Measurements from ENCODE around the gene PCSK1N.
"Not testable (repeated sequence)": the region's sequence is repeated elsewhere in the genome, so short reads cannot be mapped to it uniquely, and the experiment has no call there.

PCSK1N gene

GRCh38 chrX:48835524-48836329 is at the start of gene PCSK1N:
Gene PCSK1N (minus strand): TSS chrX:48835610. CDS start chrX:48835532, 78 bp downstream.
- peak; percentile 62 for DNase-seq

- no peak for DNase-seq
Observed at GRCh38 chrX:48883729-48884128, 48.3 kb upstream of the PCSK1N start.

GRCh38 chrX:48876944-48877343 is 41.5 kb upstream of the PCSK1N start:
- DNase-seq: not testable (repeated sequence)

- DNase-seq: not testable (repeated sequence)
Observed at GRCh38 chrX:48872017-48872416, 36.6 kb upstream of the PCSK1N start.

- DNase-seq: no peak
Observed at GRCh38 chrX:48864210-48864609, 28.8 kb upstream of the PCSK1N start.

GRCh38 chrX:48854898-48855297 is 19.5 kb upstream of the PCSK1N start:
- no peak for DNase-seq

- DNase-seq: not testable (repeated sequence)
Observed at GRCh38 chrX:48854121-48854804, 18.9 kb upstream of the PCSK1N start.

GRCh38 chrX:48853494-48853893 is 18.1 kb upstream of the PCSK1N start:
- not testable (repeated sequence) for DNase-seq

- no peak for DNase-seq
Observed at GRCh38 chrX:48852857-48853256, 17.4 kb upstream of the PCSK1N start.

GRCh38 chrX:48848847-48849246 is 13.4 kb upstream of the PCSK1N start:
- DNase-seq: no peak

- DNase-seq: no peak
Observed at GRCh38 chrX:48839686-48840085, 4.3 kb upstream of the PCSK1N start.

GRCh38 chrX:48834383-48834709 is 1.1 kb downstream of the PCSK1N start:
- DNase-seq: no peak

GRCh38 chrX:48833542-48834138 is 1.8 kb downstream of the PCSK1N start:
- DNase-seq: no peak

GRCh38 chrX:48831909-48832291 is 3.5 kb downstream of the PCSK1N start:
- no peak for DNase-seq

GRCh38 chrX:48831136-48831908 is 4.1 kb downstream of the PCSK1N start:
- DNase-seq: no peak

GRCh38 chrX:48829016-48829735 is 6.2 kb downstream of the PCSK1N start:
- no peak for DNase-seq

- no peak for DNase-seq
Observed at GRCh38 chrX:48827654-48827968, 7.8 kb downstream of the PCSK1N start.

- DNase-seq: no peak
Observed at GRCh38 chrX:48826876-48827653, 8.3 kb downstream of the PCSK1N start.

- no peak for DNase-seq
Observed at GRCh38 chrX:48826135-48826875, 9.1 kb downstream of the PCSK1N start, which contains the start of gene ERAS. Gene ERAS (plus strand): TSS chrX:48826513. CDS start chrX:48829124, 2,611 bp downstream.

- no peak for DNase-seq
Observed at GRCh38 chrX:48824066-48824465, 11.3 kb downstream of the PCSK1N start.

GRCh38 chrX:48823053-48823452 is 12.4 kb downstream of the PCSK1N start:
- no peak for DNase-seq

All from NCI-H1436 (cell line).